ENCODE results near the gene BTNL2. TPM values are rescaled to one million over a fixed set of nuclear protein-coding genes. Genes with fewer than 3 reads are reported as not detected.
"Not testable (repeated sequence)": the region's sequence is repeated elsewhere in the genome, so short reads cannot be mapped to it uniquely, and the experiment has no call there.

BTNL2 gene
- total and polyA plus RNA-seq, 4 experiments from 2014 or later, result not detected

DNA sequence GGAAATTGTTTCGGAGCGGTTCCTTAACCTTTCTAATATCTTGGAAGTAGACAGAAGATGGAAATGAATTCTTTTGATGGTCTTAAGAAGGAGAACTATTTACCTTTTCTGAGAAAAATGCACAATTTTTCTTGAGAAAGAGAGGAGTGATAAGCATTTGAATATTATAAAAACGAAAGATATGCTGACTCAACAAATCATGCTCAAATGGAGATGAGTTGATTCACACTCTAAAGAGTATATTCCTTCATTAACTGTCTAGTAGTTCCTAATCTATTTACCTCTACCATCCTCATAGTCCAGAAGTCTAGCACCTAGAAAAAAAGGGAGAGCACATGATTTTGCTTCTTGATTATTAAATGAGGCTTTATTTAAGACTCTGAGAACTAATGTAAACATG, 39.3 kb downstream of the BTNL2 start:
- ChIA-PET POLR2A (ENCODE audit: partially characterized antibody) (no interaction called here), CTCF (ENCODE audit: partially characterized antibody) (no interaction called here)
- no peak for DNase-seq
- no peaks in the 10 kb centered on the region for H3K4me1 ChIP-seq (ENCODE audit: insufficient read depth, low read length)
- intact Hi-C loops (cut with micrococcal nuclease), result no loop called here
- H3K9me3 ChIP-seq (ENCODE audit: control insufficient read depth in 1 of 2, low read length in 2 of 2), result no peaks in the 10 kb centered on the region
- no peaks in the 10 kb centered on the region for H3K36me3 ChIP-seq (ENCODE audit: insufficient read depth, low read length)
- no peak overlapping the region for H3K27ac ChIP-seq (ENCODE audit: low read depth, low read length)
- no peaks in the 10 kb centered on the region for H3K4me1 Mint-ChIP-seq
- H3K9me3 Mint-ChIP-seq, result peaks cover 0 to 2% (median 0%) of the 10 kb centered on the region in 8 donors
- H3K27ac Mint-ChIP-seq, result no peak overlapping the region
- peaks cover 5% of the 10 kb centered on the region for H3K27me3 ChIP-seq (ENCODE audit: insufficient read depth, low read length)
- H3K27me3 Mint-ChIP-seq, result peaks cover 31 to 33% of the 10 kb centered on the region in 2 donors
- no peaks in the 10 kb centered on the region for H3K36me3 Mint-ChIP-seq
- H3K4me3 Mint-ChIP-seq, result no peak overlapping the region
- H3K4me3 ChIP-seq (ENCODE audit: low read length in 2 of 2), result no peak overlapping the region

DNA sequence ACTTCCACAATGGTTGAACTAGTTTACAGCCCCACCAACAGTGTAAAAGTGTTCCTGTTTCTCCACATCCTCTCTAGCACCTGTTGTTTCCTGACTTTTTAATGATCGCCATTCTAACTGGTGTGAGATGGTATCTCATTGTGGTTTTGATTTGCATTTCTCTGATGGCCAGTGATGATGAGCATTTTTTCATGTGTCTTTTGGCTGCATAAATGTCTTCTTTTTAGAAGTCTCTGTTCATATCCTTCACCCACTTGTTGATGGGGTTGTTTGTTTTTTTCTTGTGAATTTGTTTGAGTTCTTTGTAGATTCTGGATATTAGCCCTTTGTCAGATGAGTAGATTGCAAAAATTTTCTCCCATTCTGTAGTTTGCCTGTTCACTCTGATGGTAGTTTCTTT, 47.8 kb downstream of the BTNL2 start:
- H3K36me3 Mint-ChIP-seq; H3K36me3 ChIP-seq (ENCODE audit: insufficient read depth, low read length); H3K4me3 ChIP-seq (ENCODE audit: low read length in 2 of 2); H3K4me3 Mint-ChIP-seq; H3K27ac Mint-ChIP-seq; POLR2A ChIA-PET (ENCODE audit: partially characterized antibody); H3K4me1 ChIP-seq (ENCODE audit: insufficient read depth, low read length); intact Hi-C loops (cut with micrococcal nuclease); H3K27ac ChIP-seq (ENCODE audit: low read depth, low read length); H3K4me1 Mint-ChIP-seq; H3K27me3 ChIP-seq (ENCODE audit: insufficient read depth, low read length); H3K27me3 Mint-ChIP-seq; DNase-seq; H3K9me3 ChIP-seq (ENCODE audit: control insufficient read depth in 1 of 2, low read length in 2 of 2); CTCF ChIA-PET (ENCODE audit: partially characterized antibody); H3K9me3 Mint-ChIP-seq: not testable (repeated sequence)

GRCh38 chr6:32358548-32358947, 48.4 kb downstream of the BTNL2 start:
- H3K27ac ChIP-seq (ENCODE audit: low read depth, low read length); H3K9me3 Mint-ChIP-seq; H3K27me3 Mint-ChIP-seq; H3K4me1 Mint-ChIP-seq; H3K4me3 ChIP-seq (ENCODE audit: low read length in 2 of 2); H3K27me3 ChIP-seq (ENCODE audit: insufficient read depth, low read length); H3K4me1 ChIP-seq (ENCODE audit: insufficient read depth, low read length); POLR2A ChIA-PET (ENCODE audit: partially characterized antibody); H3K4me3 Mint-ChIP-seq; H3K27ac Mint-ChIP-seq; H3K36me3 ChIP-seq (ENCODE audit: insufficient read depth, low read length); H3K36me3 Mint-ChIP-seq; H3K9me3 ChIP-seq (ENCODE audit: control insufficient read depth in 1 of 2, low read length in 2 of 2); CTCF ChIA-PET (ENCODE audit: partially characterized antibody); DNase-seq; intact Hi-C loops (cut with micrococcal nuclease): not testable (repeated sequence)

DNA sequence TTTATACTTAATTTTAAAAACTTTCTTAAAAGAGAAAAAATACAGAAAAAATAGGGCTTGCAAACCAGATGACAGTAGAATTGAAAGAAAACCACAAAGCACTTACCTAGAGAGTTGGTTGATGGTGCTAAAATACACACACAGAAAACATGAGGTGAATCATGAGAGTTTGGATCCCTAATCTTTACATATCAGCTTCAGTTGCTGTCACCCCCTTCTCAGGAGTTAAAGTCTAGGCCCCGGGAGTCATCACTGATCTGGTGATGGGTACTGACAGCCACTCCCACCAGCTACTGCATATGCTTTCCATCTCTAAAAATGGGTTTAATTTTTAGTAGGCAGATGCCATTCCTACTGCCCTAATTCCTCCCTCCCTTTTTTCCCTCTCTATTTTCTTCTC, 52.0 kb downstream of the BTNL2 start:
- ChIA-PET POLR2A (ENCODE audit: partially characterized antibody) (no interaction called here), CTCF (ENCODE audit: partially characterized antibody) (no interaction called here)
- no peak for DNase-seq
- no peaks in the 10 kb centered on the region for H3K36me3 Mint-ChIP-seq
- no peaks in the 10 kb centered on the region for H3K27me3 ChIP-seq (ENCODE audit: insufficient read depth, low read length)
- no peak overlapping the region for H3K4me3 Mint-ChIP-seq
- no peaks in the 10 kb centered on the region for H3K9me3 Mint-ChIP-seq
- no peaks in the 10 kb centered on the region for H3K9me3 ChIP-seq (ENCODE audit: control insufficient read depth in 1 of 2, low read length in 2 of 2)
- H3K4me3 ChIP-seq (ENCODE audit: low read length in 2 of 2), result no peak overlapping the region
- H3K27me3 Mint-ChIP-seq, result peaks cover 4 to 11% of the 10 kb centered on the region in 2 donors
- H3K27ac Mint-ChIP-seq, result no peak overlapping the region
- no peaks in the 10 kb centered on the region for H3K36me3 ChIP-seq (ENCODE audit: insufficient read depth, low read length)
- intact Hi-C loops (cut with micrococcal nuclease), result no loop called here
- no peaks in the 10 kb centered on the region for H3K4me1 ChIP-seq (ENCODE audit: insufficient read depth, low read length)
- no peak overlapping the region for H3K27ac ChIP-seq (ENCODE audit: low read depth, low read length)
- no peaks in the 10 kb centered on the region for H3K4me1 Mint-ChIP-seq

- no peaks in the 10 kb centered on the region for H3K36me3 Mint-ChIP-seq
- intact Hi-C loops (cut with micrococcal nuclease), result no loop called here
- no peaks in the 10 kb centered on the region for H3K4me1 Mint-ChIP-seq
- H3K27ac Mint-ChIP-seq, result no peak overlapping the region
- H3K27me3 Mint-ChIP-seq, result peaks cover 7 to 14% of the 10 kb centered on the region in 2 donors
- no peaks in the 10 kb centered on the region for H3K27me3 ChIP-seq (ENCODE audit: insufficient read depth, low read length)
- no peaks in the 10 kb centered on the region for H3K36me3 ChIP-seq (ENCODE audit: insufficient read depth, low read length)
- H3K4me3 ChIP-seq (ENCODE audit: low read length in 2 of 2), result no peak overlapping the region
- H3K9me3 Mint-ChIP-seq, result no peaks in the 10 kb centered on the region
- POLR2A ChIA-PET (ENCODE audit: partially characterized antibody), result no interaction called here
- no peaks in the 10 kb centered on the region for H3K4me1 ChIP-seq (ENCODE audit: insufficient read depth, low read length)
- DNase-seq, result no peak
- H3K4me3 Mint-ChIP-seq, result no peak overlapping the region
- H3K27ac ChIP-seq (ENCODE audit: low read depth, low read length), result no peak overlapping the region
- H3K9me3 ChIP-seq (ENCODE audit: control insufficient read depth in 1 of 2, low read length in 2 of 2), result no peaks in the 10 kb centered on the region
- CTCF ChIA-PET (ENCODE audit: partially characterized antibody), result no interaction called here
Measured at GRCh38 chr6:32353348-32353747, 53.6 kb downstream of the BTNL2 start.

Other genes starting within 250 kb of the BTNL2 start
- gene EGFL8, start 242.6 kb downstream of the BTNL2 start, total RNA-seq, result 10 to 100 TPM; 16.6 TPM
- gene EGFL8, start 242.6 kb downstream of the BTNL2 start, polyA plus RNA-seq, result under 1 TPM in 1 of 2 donors, not detected in 1; 0.23 TPM
- gene AGPAT1, start 231.1 kb downstream of the BTNL2 start, total RNA-seq, result 10 to 100 TPM; 32.2 to 32.8 TPM
- gene AGPAT1, start 231.1 kb downstream of the BTNL2 start, polyA plus RNA-seq, result 10 to 100 TPM; 15.3 to 16.4 TPM
- 10 to 100 TPM; 44.2 to 47.7 TPM for gene RNF5, start 228.8 kb downstream of the BTNL2 start, total RNA-seq
- gene RNF5, start 228.8 kb downstream of the BTNL2 start, polyA plus RNA-seq, result 100 to 1,000 TPM; 102 to 129 TPM
- gene AGER, start 222.9 kb downstream of the BTNL2 start, total RNA-seq, result 10 to 100 TPM; 74.8 to 77.3 TPM
- under 1 TPM in 1 of 2 donors, not detected in 1; 0.62 TPM for gene AGER, start 222.9 kb downstream of the BTNL2 start, polyA plus RNA-seq
- 100 to 1,000 TPM; 188 to 192 TPM for gene PBX2, start 217.0 kb downstream of the BTNL2 start, total RNA-seq
- gene PBX2, start 217.0 kb downstream of the BTNL2 start, polyA plus RNA-seq, result 1 to 10 TPM in 1 of 2 donors, under 1 TPM in 1; 0.57 to 1.8 TPM
- 100 to 1,000 TPM; 309 to 313 TPM for gene GPSM3, start 214.5 kb downstream of the BTNL2 start, total RNA-seq
- 100 to 1,000 TPM; 110 to 165 TPM for gene GPSM3, start 214.5 kb downstream of the BTNL2 start, polyA plus RNA-seq
- gene NOTCH4, start 183.1 kb downstream of the BTNL2 start, total RNA-seq, result 1 to 10 TPM in 1 of 2 experiments, under 1 TPM in 1; 0.35 to 1.2 TPM
- gene NOTCH4, start 183.1 kb downstream of the BTNL2 start, polyA plus RNA-seq, result under 1 TPM in 1 of 2 donors, not detected in 1; 0.70 TPM
- not detected for gene TSBP1, start 35.3 kb downstream of the BTNL2 start, total RNA-seq
- gene TSBP1, start 35.3 kb downstream of the BTNL2 start, polyA plus RNA-seq, result not detected
- gene HLA-DRA, start 32.7 kb upstream of the BTNL2 start, total RNA-seq, result 10 to 100 TPM; 24.3 to 25.1 TPM
- 100 to 1,000 TPM in 1 of 2 donors, 1 to 10 TPM in 1; 6.9 to 112 TPM for gene HLA-DRA, start 32.7 kb upstream of the BTNL2 start, polyA plus RNA-seq
- gene HLA-DRB5, start 123.1 kb upstream of the BTNL2 start, total RNA-seq, result 1 to 10 TPM in 1 of 2 experiments, under 1 TPM in 1; 0.86 to 1.9 TPM
- gene HLA-DRB5, start 123.1 kb upstream of the BTNL2 start, polyA plus RNA-seq, result 10 to 100 TPM in 1 of 2 donors, under 1 TPM in 1; 0.46 to 14.2 TPM
- gene HLA-DRB1, start 182.7 kb upstream of the BTNL2 start, total RNA-seq, result 10 to 100 TPM; 14.2 to 14.3 TPM
- gene HLA-DRB1, start 182.7 kb upstream of the BTNL2 start, polyA plus RNA-seq, result 10 to 100 TPM in 1 of 2 donors, 1 to 10 TPM in 1; 6.9 to 31.6 TPM
- 1 to 10 TPM; 5.8 to 6.7 TPM for gene HLA-DQA1, start 230.2 kb upstream of the BTNL2 start, total RNA-seq
- gene HLA-DQA1, start 230.2 kb upstream of the BTNL2 start, polyA plus RNA-seq, result 1 to 10 TPM in 1 of 2 donors, not detected in 1; 4.7 TPM